Gastroesophageal sphincter (tissue), 4 donors: ENCODE measurements around the gene FAM13C. TPM values are rescaled to one million over a fixed set of nuclear protein-coding genes. Genes with fewer than 3 reads are reported as not detected.

Experiments
- ATAC-seq: fragments of 150-250 bp; one replicate; pipeline ENCODE4 v1.9.1; 2016; ENCODE audit warnings: mild to moderate bottlenecking, moderate library complexity
- H3K27ac ChIP-seq, 4 donors: fragments of 200-600 bp; sonication (generic) in 3 of 4; 1 replicate in 3 of 4; 2 replicates in 1 of 4; pipeline ENCODE4 v1.5.1; 2016 to 2019
- H3K27me3 ChIP-seq: fragments of 200-600 bp; sonication (generic); one replicate; pipeline ENCODE4 v1.5.1; 2019
- H3K36me3 ChIP-seq, 2 donors: fragments of 200-600 bp; sonication (generic); one replicate each; pipeline ENCODE4 v1.5.1; 2019; ENCODE audit warnings: control low read depth in 1 of 2
- H3K4me1 ChIP-seq, 3 donors: fragments of 200-600 bp; sonication (generic); 1 replicate in 2 of 3; 2 replicates in 1 of 3; pipeline ENCODE4 v1.5.1; 2016 to 2019; ENCODE audit warnings: control low read depth in 2 of 3
- H3K4me3 ChIP-seq, 2 donors: fragments of 200-600 bp; sonication (generic); one replicate each; pipeline ENCODE4 v1.5.1; 2019; ENCODE audit warnings: mild to moderate bottlenecking in 1 of 2, moderate library complexity in 1 of 2
- H3K9me3 ChIP-seq, 3 donors: fragments of 200-600 bp; sonication (generic); one replicate each; pipeline ENCODE4 v1.5.1; 2017 to 2019; ENCODE audit warnings: control low read depth in 2 of 3
- CTCF ChIP-seq, 4 experiments: fragments of 200-600 bp in 2 of 4; fragments of 450-650 bp in 2 of 4; sonication (generic) in 1 of 4; IDR thresholded peaks; one replicate each; pipeline ENCODE4 v1.5.1; 2017 to 2019; ENCODE audit warnings: antibody characterized with exemption in 4 of 4, mild to moderate bottlenecking in 2 of 4, moderate library complexity in 2 of 4
- EP300 ChIP-seq: sonication (generic); formaldehyde crosslinking; IDR thresholded peaks from one replicate; pipeline ENCODE4 v1.6.1; 2017; ENCODE audit warnings: antibody characterized with exemption, mild to moderate bottlenecking
- POLR2A ChIP-seq, 2 donors: fragments of 450-650 bp; IDR thresholded peaks; one replicate each; pipeline ENCODE4 v1.6.1; 2017; ENCODE audit warnings: antibody characterized with exemption in 2 of 2, mild to moderate bottlenecking in 2 of 2, moderate library complexity in 1 of 2
- POLR2AphosphoS5 ChIP-seq: sonication (generic); formaldehyde crosslinking; IDR thresholded peaks from one replicate; pipeline ENCODE4 v1.6.1; 2017; ENCODE audit warnings: antibody characterized with exemption
- WGBS, 2 donors: methylation state at CpG; one replicate each; pipeline ENCODE4 v1.1.5; 2018; ENCODE audit warnings: low coverage in 1 of 2; 5-methylcytosine and 5-hydroxymethylcytosine counted together
- total RNA-seq, 4 donors: library from RNA; depleted of rRNA; stranded (reverse); fragments of >200 nt; gene quantifications; one replicate each; pipeline ENCODE4 v1.1.0, GENCODE V29; 2016

Gene FAM13C
- total RNA-seq, 4 donors from 2014 or later, result 26.9 to 79.9 (median 45.5) TPM

- Histone ChIP-seq H3K4me1 (peaks cover 9 to 72% (median 20%) of the 10 kb centered on the region in 3 donors), H3K4me3 (no peak overlapping the region), H3K36me3 (peaks cover 0 to 8% of the 10 kb centered on the region in 2 donors), H3K27ac (peak overlapping the region in 3 of 4 donors; percentile 35 to 78 (median 47)), H3K9me3 (no peaks in the 10 kb centered on the region), H3K27me3 (no peaks in the 10 kb centered on the region)
- 82 to 88% methylated on average over 1 of the region's 1 CpG for WGBS, 2 donors
- no peak for TF ChIP-seq EP300
- no peak for TF ChIP-seq POLR2A (IDR thresholded peaks at IDR 0.05)
- no peak for TF ChIP-seq CTCF (IDR thresholded peaks at IDR 0.05)
- no peak for TF ChIP-seq POLR2AphosphoS5
- ATAC-seq, result no peak
Observed at GRCh38 chr10:59342000-59342399, 20.3 kb downstream of the FAM13C start.

- H3K4me3 ChIP-seq, result no peak overlapping the region
- no peak for ATAC-seq
- peaks cover 0 to 8% of the 10 kb centered on the region in 2 donors for H3K36me3 ChIP-seq
- no peaks in the 10 kb centered on the region for H3K27me3 ChIP-seq
- peaks cover 19 to 75% (median 29%) of the 10 kb centered on the region in 3 donors for H3K4me1 ChIP-seq
- H3K27ac ChIP-seq, result peak overlapping the region; percentile 71 to 81 (median 78)
- H3K9me3 ChIP-seq, result no peaks in the 10 kb centered on the region
- TF ChIP-seq POLR2A (IDR thresholded peaks at IDR 0.05) (no peak), POLR2AphosphoS5 (no peak), CTCF (IDR thresholded peaks at IDR 0.05) (no peak), EP300 (no peak)
- WGBS, 2 donors, result 60 to 71% methylated on average over 1 of the region's 1 CpG
Observed at GRCh38 chr10:59340285-59340684, 22.1 kb downstream of the FAM13C start.

- H3K4me1 ChIP-seq, result peaks cover 19 to 79% (median 30%) of the 10 kb centered on the region in 3 donors
- no peak for ATAC-seq
- H3K9me3 ChIP-seq, result no peaks in the 10 kb centered on the region
- no peaks in the 10 kb centered on the region for H3K27me3 ChIP-seq
- 40 to 100% methylated on average over 1 of the region's 1 CpG for WGBS, 2 donors
- TF ChIP-seq POLR2AphosphoS5 (no peak), POLR2A (IDR thresholded peaks at IDR 0.05) (no peak), EP300 (no peak), CTCF (IDR thresholded peaks at IDR 0.05) (no peak)
- H3K4me3 ChIP-seq, result no peak overlapping the region
- H3K27ac ChIP-seq, result peak overlapping the region; percentile 71 to 81 (median 78)
- H3K36me3 ChIP-seq, result peaks cover 0 to 2% of the 10 kb centered on the region in 2 donors
Observed at GRCh38 chr10:59339351-59339750, 23.0 kb downstream of the FAM13C start.

GRCh38 chr10:59337201-59337652, 25.1 kb downstream of the FAM13C start:
- H3K27ac ChIP-seq, result peak overlapping the region; percentile 78 to 91 (median 80)
- no peaks in the 10 kb centered on the region for H3K9me3 ChIP-seq
- ATAC-seq, result peak; percentile 78
- H3K27me3 ChIP-seq, result no peaks in the 10 kb centered on the region
- H3K4me1 ChIP-seq, result peaks cover 17 to 90% (median 30%) of the 10 kb centered on the region in 3 donors
- H3K36me3 ChIP-seq, result no peaks in the 10 kb centered on the region
- TF ChIP-seq POLR2AphosphoS5 (peak; percentile 61), CTCF (IDR thresholded peaks at IDR 0.05) (no peak)
- no peak overlapping the region for H3K4me3 ChIP-seq

GRCh38 chr10:59336632-59337031, 25.7 kb downstream of the FAM13C start:
- peak; percentile 74 for ATAC-seq
- H3K4me1 ChIP-seq, result peaks cover 13 to 90% (median 27%) of the 10 kb centered on the region in 3 donors
- H3K4me3 ChIP-seq, result no peak overlapping the region
- TF ChIP-seq POLR2AphosphoS5 (peak; percentile 60), CTCF (IDR thresholded peaks at IDR 0.05) (no peak)
- no peaks in the 10 kb centered on the region for H3K27me3 ChIP-seq
- 0 to 3% methylated on average over 2 of the region's 2 CpGs for WGBS, 2 donors
- no peaks in the 10 kb centered on the region for H3K36me3 ChIP-seq
- no peaks in the 10 kb centered on the region for H3K9me3 ChIP-seq
- peak overlapping the region; percentile 78 to 91 (median 80) for H3K27ac ChIP-seq
